ENCODE results near the gene TMEM108. TPM values are rescaled to one million over a fixed set of nuclear protein-coding genes. Genes with fewer than 3 reads are reported as not detected.

TMEM108 gene
- total and polyA plus RNA-seq, 2 donors (not counting 1 experiment from before 2014, with no cell fraction given): 0.10 to 0.17 TPM

DNA sequence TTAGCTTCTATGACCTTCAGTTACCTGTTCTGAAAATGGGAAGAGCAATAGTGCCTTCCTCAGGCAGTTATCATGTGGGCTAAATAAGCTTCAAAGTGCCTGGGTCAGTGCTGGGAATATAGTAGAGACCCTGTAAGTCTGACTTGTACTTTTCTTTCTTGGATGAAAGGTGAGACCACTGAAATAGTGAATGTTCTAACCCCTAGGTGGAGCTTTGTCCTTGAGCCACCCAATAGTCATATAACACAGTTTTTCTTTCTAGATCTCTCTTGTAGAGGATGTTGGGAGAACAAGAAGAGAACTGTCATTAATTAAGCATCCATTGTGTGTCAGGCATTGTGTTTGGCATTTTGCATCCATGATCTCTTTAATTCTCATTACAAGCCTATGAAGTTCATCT, 348.7 kb downstream of the TMEM108 start:
- Histone ChIP-seq H3K4me1 (ENCODE audit: control insufficient read depth, extremely low read depth, insufficient read depth, low read length) (no peaks in the 10 kb centered on the region), H3K9ac (ENCODE audit: insufficient read depth, low read length) (no peak overlapping the region), H3K4me3 (replicated peaks in 1 of 4; ENCODE audit: control extremely low read depth in 1 of 4, insufficient read depth in 1 of 4, low read depth in 3 of 4, low read length in 4 of 4) (no peak overlapping the region), H3K36me3 (ENCODE audit: control insufficient read depth, insufficient read depth, low read length) (no peaks in the 10 kb centered on the region), H3K27me3 (ENCODE audit: control insufficient read depth, insufficient read depth, low read length) (no peaks in the 10 kb centered on the region), H3K9me3 (ENCODE audit: control insufficient read depth, insufficient read depth, low read depth, low read length) (no peaks in the 10 kb centered on the region), H3K27ac (ENCODE audit: insufficient read depth, low read length) (no peak overlapping the region), H2AFZ (ENCODE audit: low read length) (no peak overlapping the region), H4K20me1 (ENCODE audit: control insufficient read depth, extremely low read depth, insufficient read depth, low read length) (no peaks in the 10 kb centered on the region), H3K4me2 (ENCODE audit: extremely low read depth, insufficient read depth, low read length) (no peak overlapping the region), H3K79me2 (ENCODE audit: control insufficient read depth, insufficient read depth, low read length) (no peaks in the 10 kb centered on the region)
- DNase-seq (ENCODE audit: low read depth in 2 of 2): no peak
- no peak for TF ChIP-seq EZH2 (IDR thresholded peaks at IDR 0.05; ENCODE audit: low read length, missing control alignments)
- TF ChIP-seq, protein P1, sequence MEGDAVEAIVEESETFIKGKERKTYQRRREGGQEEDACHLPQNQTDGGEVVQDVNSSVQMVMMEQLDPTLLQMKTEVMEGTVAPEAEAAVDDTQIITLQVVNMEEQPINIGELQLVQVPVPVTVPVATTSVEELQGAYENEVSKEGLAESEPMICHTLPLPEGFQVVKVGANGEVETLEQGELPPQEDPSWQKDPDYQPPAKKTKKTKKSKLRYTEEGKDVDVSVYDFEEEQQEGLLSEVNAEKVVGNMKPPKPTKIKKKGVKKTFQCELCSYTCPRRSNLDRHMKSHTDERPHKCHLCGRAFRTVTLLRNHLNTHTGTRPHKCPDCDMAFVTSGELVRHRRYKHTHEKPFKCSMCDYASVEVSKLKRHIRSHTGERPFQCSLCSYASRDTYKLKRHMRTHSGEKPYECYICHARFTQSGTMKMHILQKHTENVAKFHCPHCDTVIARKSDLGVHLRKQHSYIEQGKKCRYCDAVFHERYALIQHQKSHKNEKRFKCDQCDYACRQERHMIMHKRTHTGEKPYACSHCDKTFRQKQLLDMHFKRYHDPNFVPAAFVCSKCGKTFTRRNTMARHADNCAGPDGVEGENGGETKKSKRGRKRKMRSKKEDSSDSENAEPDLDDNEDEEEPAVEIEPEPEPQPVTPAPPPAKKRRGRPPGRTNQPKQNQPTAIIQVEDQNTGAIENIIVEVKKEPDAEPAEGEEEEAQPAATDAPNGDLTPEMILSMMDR (conservative IDR thresholded peaks at IDR 0.05 in 1 of 2, IDR thresholded peaks at IDR 0.05 in 1 of 2; ENCODE audit: low read depth in 1 of 2, low read length in 2 of 2): no peak

DNA sequence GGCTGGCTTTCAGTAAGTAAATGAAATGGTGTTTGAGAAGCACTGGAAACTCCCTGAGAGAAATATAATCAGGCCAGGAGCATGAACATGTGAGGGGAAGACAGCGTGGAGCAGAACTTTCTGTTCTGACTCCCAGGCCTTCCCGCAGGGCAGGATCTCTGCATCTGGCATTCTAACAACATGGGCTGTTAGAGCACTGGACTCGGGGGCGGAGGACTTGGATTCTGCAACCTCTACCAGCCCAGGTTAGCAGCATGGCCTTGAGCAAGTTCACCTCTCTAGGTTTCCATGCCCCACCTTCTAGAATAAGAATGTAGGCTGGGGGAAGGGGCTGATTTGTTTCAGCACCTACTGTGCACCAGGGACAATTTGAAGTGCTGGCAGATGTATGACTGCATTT, 349.1 kb downstream of the TMEM108 start:
- no peak for TF ChIP-seq EZH2 (IDR thresholded peaks at IDR 0.05; ENCODE audit: low read length, missing control alignments)
- TF ChIP-seq, protein P1 (conservative IDR thresholded peaks at IDR 0.05 in 1 of 2, IDR thresholded peaks at IDR 0.05 in 1 of 2; ENCODE audit: low read depth in 1 of 2, low read length in 2 of 2): no peak
- no peak overlapping the region for H3K27ac ChIP-seq (ENCODE audit: insufficient read depth, low read length)
- no peaks in the 10 kb centered on the region for H4K20me1 ChIP-seq (ENCODE audit: control insufficient read depth, extremely low read depth, insufficient read depth, low read length)
- no peaks in the 10 kb centered on the region for H3K27me3 ChIP-seq (ENCODE audit: control insufficient read depth, insufficient read depth, low read length)
- no peak overlapping the region for H3K9ac ChIP-seq (ENCODE audit: insufficient read depth, low read length)
- no peak overlapping the region for H3K4me2 ChIP-seq (ENCODE audit: extremely low read depth, insufficient read depth, low read length)
- H3K4me3 ChIP-seq (replicated peaks in 1 of 4; ENCODE audit: control extremely low read depth in 1 of 4, insufficient read depth in 1 of 4, low read depth in 3 of 4, low read length in 4 of 4): no peak overlapping the region
- H3K4me1 ChIP-seq (ENCODE audit: control insufficient read depth, extremely low read depth, insufficient read depth, low read length): no peaks in the 10 kb centered on the region
- H3K36me3 ChIP-seq (ENCODE audit: control insufficient read depth, insufficient read depth, low read length): no peaks in the 10 kb centered on the region
- H3K79me2 ChIP-seq (ENCODE audit: control insufficient read depth, insufficient read depth, low read length): no peaks in the 10 kb centered on the region
- H2AFZ ChIP-seq (ENCODE audit: low read length): no peak overlapping the region
- no peaks in the 10 kb centered on the region for H3K9me3 ChIP-seq (ENCODE audit: control insufficient read depth, insufficient read depth, low read depth, low read length)
- DNase-seq (ENCODE audit: low read depth in 2 of 2): no peak

DNA sequence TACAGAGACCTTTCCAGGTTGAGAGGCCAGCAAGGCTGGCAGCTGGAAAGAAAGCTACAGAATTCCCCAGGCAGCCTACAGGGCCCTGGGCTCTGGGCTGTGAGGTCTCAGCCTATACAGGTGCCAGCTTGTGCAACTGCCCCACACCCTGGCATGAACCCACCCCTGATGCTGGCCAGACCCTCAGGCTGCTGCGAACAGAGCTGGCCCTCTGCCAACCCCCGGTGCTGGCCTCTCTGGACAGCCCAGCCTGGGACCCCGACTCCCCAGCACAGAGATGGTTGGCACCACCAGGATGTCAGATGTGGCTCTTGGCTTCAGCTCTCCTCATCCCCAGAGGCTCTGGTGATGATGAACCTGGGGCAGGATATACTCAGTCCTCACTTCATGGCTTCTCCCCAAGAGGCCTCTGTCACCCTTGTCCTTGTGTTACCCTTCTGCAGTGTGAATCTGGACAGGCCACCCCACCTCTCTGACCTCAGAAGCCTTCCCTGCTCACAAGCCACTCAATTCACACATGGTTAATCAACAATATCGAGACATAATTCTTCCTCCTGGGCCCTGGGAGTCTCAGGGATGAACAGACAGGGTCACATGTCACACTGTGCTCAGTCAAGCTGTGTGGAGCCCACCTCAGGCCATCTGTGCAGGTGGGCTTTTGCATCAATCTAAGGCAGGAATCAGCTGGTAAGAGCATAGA, 350.7 kb downstream of the TMEM108 start:
- no peak overlapping the region for H3K4me2 ChIP-seq (ENCODE audit: extremely low read depth, insufficient read depth, low read length)
- H3K4me3 ChIP-seq (replicated peaks in 1 of 4; ENCODE audit: control extremely low read depth in 1 of 4, insufficient read depth in 1 of 4, low read depth in 3 of 4, low read length in 4 of 4): no peak overlapping the region
- no peak overlapping the region for H3K27ac ChIP-seq (ENCODE audit: insufficient read depth, low read length)
- H3K27me3 ChIP-seq (ENCODE audit: control insufficient read depth, insufficient read depth, low read length): no peaks in the 10 kb centered on the region
- H3K79me2 ChIP-seq (ENCODE audit: control insufficient read depth, insufficient read depth, low read length): no peaks in the 10 kb centered on the region
- H3K9me3 ChIP-seq (ENCODE audit: control insufficient read depth, insufficient read depth, low read depth, low read length): no peaks in the 10 kb centered on the region
- no peak overlapping the region for H3K9ac ChIP-seq (ENCODE audit: insufficient read depth, low read length)
- no peaks in the 10 kb centered on the region for H3K36me3 ChIP-seq (ENCODE audit: control insufficient read depth, insufficient read depth, low read length)
- H4K20me1 ChIP-seq (ENCODE audit: control insufficient read depth, extremely low read depth, insufficient read depth, low read length): no peaks in the 10 kb centered on the region
- no peaks in the 10 kb centered on the region for H3K4me1 ChIP-seq (ENCODE audit: control insufficient read depth, extremely low read depth, insufficient read depth, low read length)
- DNase-seq (ENCODE audit: low read depth in 2 of 2): no peak
- H2AFZ ChIP-seq (ENCODE audit: low read length): no peak overlapping the region
- TF ChIP-seq EZH2 (IDR thresholded peaks at IDR 0.05; ENCODE audit: low read length, missing control alignments): no peak
- TF ChIP-seq, protein P1 (conservative IDR thresholded peaks at IDR 0.05 in 1 of 2, IDR thresholded peaks at IDR 0.05 in 1 of 2; ENCODE audit: low read depth in 1 of 2, low read length in 2 of 2): no peak
